C4-2B (cell line): ENCODE measurements around the gene GNG2.

Experiments used
- H3K27ac ChIP-seq: fragments of 450-650 bp; 2 replicates; pipeline ENCODE4 v1.5.1; 2017
- CTCF ChIP-seq: fragments of 450-650 bp; conservative IDR thresholded peaks from 2 replicates; pipeline ENCODE4 v1.5.1; 2017; ENCODE audit warnings: mild to moderate bottlenecking
- ZFX ChIP-seq: fragments of 450-650 bp; IDR thresholded peaks from 2 replicates; pipeline ENCODE4 v1.6.1; 2017

The GNG2 gene

GRCh38 chr14:51917193-51917592 is 56.8 kb downstream of the GNG2 start:
- TF ChIP-seq CTCF (no peak), ZFX (no peak)
- no peak overlapping the region for H3K27ac ChIP-seq

- no peak overlapping the region for H3K27ac ChIP-seq
- TF ChIP-seq CTCF, result no peak
- TF ChIP-seq ZFX, result no peak
Observed at GRCh38 chr14:51921026-51921425, 60.6 kb downstream of the GNG2 start.

- H3K27ac ChIP-seq, result no peak overlapping the region
Observed at GRCh38 chr14:51922624-51923023, 62.2 kb downstream of the GNG2 start.

GRCh38 chr14:51924600-51924999 is 64.2 kb downstream of the GNG2 start:
- no peak for TF ChIP-seq CTCF
- TF ChIP-seq ZFX, result no peak
- H3K27ac ChIP-seq, result no peak overlapping the region

More at GRCh38 chr14:51922624-51923023, 62.2 kb downstream of the GNG2 start:
- TF ChIP-seq ZFX (no peak), CTCF (no peak)

- no peak overlapping the region for H3K27ac ChIP-seq
- TF ChIP-seq CTCF, result no peak
- no peak for TF ChIP-seq ZFX
Observed at GRCh38 chr14:51925980-51926379, 65.6 kb downstream of the GNG2 start.

- TF ChIP-seq ZFX, result no peak
- TF ChIP-seq CTCF, result no peak
- no peak overlapping the region for H3K27ac ChIP-seq
Observed at GRCh38 chr14:51926449-51926848, 66.0 kb downstream of the GNG2 start.

GRCh38 chr14:51928568-51928967 is 68.2 kb downstream of the GNG2 start:
- TF ChIP-seq CTCF (no peak), ZFX (no peak)
- no peak overlapping the region for H3K27ac ChIP-seq

GRCh38 chr14:51929166-51929565 is 68.8 kb downstream of the GNG2 start:
- TF ChIP-seq ZFX (no peak), CTCF (no peak)
- no peak overlapping the region for H3K27ac ChIP-seq
